ENCODE results near the gene EFNA5. TPM values are rescaled to one million over a fixed set of nuclear protein-coding genes. Genes with fewer than 3 reads are reported as not detected.

The EFNA5 gene
- total and polyA plus RNA-seq, 4 donors: 0.14 to 0.93 (median 0.54) TPM

GRCh38 chr5:107661038-107661649, 9.6 kb downstream of the EFNA5 start:
- peaks cover 0 to 16% (median 2%) of the 10 kb centered on the region in 4 donors for H3K27me3 ChIP-seq (ENCODE audit: control insufficient read depth in 4 of 4, insufficient read depth in 4 of 4, low read length in 3 of 4)
- H3K27ac ChIP-seq (ENCODE audit: low read depth in 1 of 2, low read length in 2 of 2): no peak overlapping the region
- DNase-seq (ENCODE audit: low spot score): no peak
- H3K4me3 ChIP-seq (ENCODE audit: low read depth in 1 of 3, low read length in 3 of 3): no peak overlapping the region
- no peak overlapping the region for H3K9ac ChIP-seq (ENCODE audit: low read depth in 1 of 2, low read length in 2 of 2)
- no peak for TF ChIP-seq TAF1 (conservative IDR thresholded peaks at IDR 0.05)
- TF ChIP-seq ZBTB33 (IDR thresholded peaks at IDR 0.05): no peak
- no peak for TF ChIP-seq HNF4G (IDR thresholded peaks at IDR 0.05)
- no peak for TF ChIP-seq SP1 (IDR thresholded peaks at IDR 0.05)
- no peak for TF ChIP-seq CTCF (IDR thresholded peaks at IDR 0.05; ENCODE audit: low read depth, low read length, missing input control)
- TF ChIP-seq EGR1 (IDR thresholded peaks at IDR 0.05; ENCODE audit: low read depth in 2 of 2): no peak
- TF ChIP-seq FOXA2 (IDR thresholded peaks at IDR 0.05): no peak
- no peak for TF ChIP-seq NR2F2 (IDR thresholded peaks at IDR 0.05)
- no peak for TF ChIP-seq YY1 (IDR thresholded peaks at IDR 0.05)
- TF ChIP-seq JUND (IDR thresholded peaks at IDR 0.05): no peak
- TF ChIP-seq FOXA1 (IDR thresholded peaks at IDR 0.05): no peak
- TF ChIP-seq REST (IDR thresholded peaks at IDR 0.05): no peak
- H3K9me3 ChIP-seq (ENCODE audit: control insufficient read depth in 4 of 4, low read length in 3 of 4): no peaks in the 10 kb centered on the region
- H3K36me3 ChIP-seq (ENCODE audit: control insufficient read depth in 4 of 4, insufficient read depth in 3 of 4, low read depth in 1 of 4, low read length in 3 of 4): no peaks in the 10 kb centered on the region
- 91% methylated on average over 7 of the region's 7 CpGs for WGBS
- no peaks in the 10 kb centered on the region for H3K4me1 ChIP-seq (ENCODE audit: control insufficient read depth in 4 of 4, insufficient read depth in 4 of 4, low read length in 3 of 4)

- TF ChIP-seq RAD21 (IDR thresholded peaks at IDR 0.05) (no peak), CTCF (IDR thresholded peaks at IDR 0.05; ENCODE audit: low read depth, low read length, missing input control) (no peak), TAF1 (conservative IDR thresholded peaks at IDR 0.05) (no peak), FOXA1 (IDR thresholded peaks at IDR 0.05) (no peak), MAX (IDR thresholded peaks at IDR 0.05) (no peak), ZBTB33 (IDR thresholded peaks at IDR 0.05) (no peak), HNF4A (conservative IDR thresholded peaks at IDR 0.05) (no peak), EGR1 (IDR thresholded peaks at IDR 0.05; ENCODE audit: low read depth in 2 of 2) (no peak), GABPA (IDR thresholded peaks at IDR 0.05 in 1 of 2, conservative IDR thresholded peaks at IDR 0.05 in 1 of 2) (no peak)
- no peak for DNase-seq (ENCODE audit: low spot score)
- H3K27me3 ChIP-seq (ENCODE audit: control insufficient read depth in 4 of 4, insufficient read depth in 4 of 4, low read length in 3 of 4): peaks cover 0 to 16% (median 2%) of the 10 kb centered on the region in 4 donors
- 89% methylated on average over 5 of the region's 5 CpGs for WGBS
- H3K4me1 ChIP-seq (ENCODE audit: control insufficient read depth in 4 of 4, insufficient read depth in 4 of 4, low read length in 3 of 4): no peaks in the 10 kb centered on the region
- no peak overlapping the region for H3K9ac ChIP-seq (ENCODE audit: low read depth in 1 of 2, low read length in 2 of 2)
- no peak overlapping the region for H3K27ac ChIP-seq (ENCODE audit: low read depth in 1 of 2, low read length in 2 of 2)
- H3K4me3 ChIP-seq (ENCODE audit: low read depth in 1 of 3, low read length in 3 of 3): no peak overlapping the region
- no peaks in the 10 kb centered on the region for H3K36me3 ChIP-seq (ENCODE audit: control insufficient read depth in 4 of 4, insufficient read depth in 3 of 4, low read depth in 1 of 4, low read length in 3 of 4)
- no peaks in the 10 kb centered on the region for H3K9me3 ChIP-seq (ENCODE audit: control insufficient read depth in 4 of 4, low read length in 3 of 4)
Observed at GRCh38 chr5:107658528-107658927, 12.2 kb downstream of the EFNA5 start.

Data from liver (tissue), 9 donors.